Fibroblast of the aortic adventitia (primary cell): ENCODE measurements around the gene COA8. TPM values are rescaled to one million over a fixed set of nuclear protein-coding genes. Genes with fewer than 3 reads are reported as not detected.

ENCODE experiments used
- DNase-seq: peaks from one replicate; pipeline ENCODE4 v3.0.0-alpha.2; 2010; ENCODE audit warnings: low read depth
- H3K4me3 ChIP-seq: 2 replicates; pipeline ENCODE4 v1.5.1; 2011; ENCODE audit warnings: low read depth, mild to moderate bottlenecking, control low read depth, low read length, moderate library complexity
- CTCF ChIP-seq: IDR thresholded peaks from 2 replicates; pipeline ENCODE4 v1.5.1; 2011; ENCODE audit warnings: mild to moderate bottlenecking, low read length, control low read depth, inconsistent platforms; ENCODE audit not compliant: insufficient read depth
- total RNA-seq: library from RNA; depleted of rRNA; stranded (reverse); fragments of >200 nt; gene quantifications from 2 replicates; pipeline ENCODE4 v1.2.3, GENCODE V29; 2012; ENCODE audit warnings: low replicate concordance

The COA8 gene
- total RNA-seq, 1 donor = 23.6 TPM

- TF ChIP-seq CTCF = no peak
- DNase-seq = no peak
Measured at GRCh38 chr14:103530831-103531230, 31.9 kb upstream of the COA8 start.

GRCh38 chr14:103531421-103532215 lies 31.1 kb upstream of the COA8 start:
- TF ChIP-seq CTCF = no peak
- H3K4me3 ChIP-seq = no peak overlapping the region
- DNase-seq = no peak

More at GRCh38 chr14:103530831-103531230, 31.9 kb upstream of the COA8 start:
- H3K4me3 ChIP-seq = no peak overlapping the region

- no peak for DNase-seq
- no peak for TF ChIP-seq CTCF
- no peak overlapping the region for H3K4me3 ChIP-seq
Measured at GRCh38 chr14:103532216-103533136, 30.3 kb upstream of the COA8 start.

- DNase-seq = no peak
- TF ChIP-seq CTCF = no peak
- H3K4me3 ChIP-seq = no peak overlapping the region
Measured at GRCh38 chr14:103533137-103533998, 29.4 kb upstream of the COA8 start.

- no peak for TF ChIP-seq CTCF
- no peak for DNase-seq
- H3K4me3 ChIP-seq = no peak overlapping the region
Measured at GRCh38 chr14:103533999-103534575, 28.7 kb upstream of the COA8 start.

GRCh38 chr14:103534576-103535061 lies 28.1 kb upstream of the COA8 start:
- no peak for TF ChIP-seq CTCF

More at GRCh38 chr14:103534576-103535061, 28.1 kb upstream of the COA8 start:
- H3K4me3 ChIP-seq = no peak overlapping the region
- no peak for DNase-seq
